Tibial nerve (tissue), 4 donors: ENCODE results near the gene BRSK2.

Source experiments
- CTCF ChIP-seq, 5 experiments: fragments of 200-600 bp in 3 of 5; fragments of 450-650 bp in 2 of 5; sonication (generic) in 3 of 5; IDR thresholded peaks; one replicate each; pipeline ENCODE4 v1.5.1; 2016 to 2019; ENCODE audit warnings: antibody characterized with exemption in 5 of 5, mild to moderate bottlenecking in 3 of 5, moderate library complexity in 2 of 5
- EP300 ChIP-seq, 2 donors: sonication (generic); formaldehyde crosslinking; IDR thresholded peaks; one replicate each; pipeline ENCODE4 v1.6.1; 2017; ENCODE audit warnings: antibody characterized with exemption in 2 of 2, mild to moderate bottlenecking in 1 of 2
- POLR2A ChIP-seq, 2 donors: fragments of 450-650 bp; IDR thresholded peaks; one replicate each; pipeline ENCODE4 v1.6.1; 2017; ENCODE audit warnings: antibody characterized with exemption in 2 of 2, mild to moderate bottlenecking in 2 of 2, moderate library complexity in 2 of 2

- TF ChIP-seq CTCF (IDR thresholded peaks at IDR 0.05) (no peak), EP300 (IDR thresholded peaks at IDR 0.05) (no peak), POLR2A (IDR thresholded peaks at IDR 0.05) (no peak)
Observed at GRCh38 chr11:1469287-1469910, 79.7 kb downstream of the BRSK2 start.
